B cell (primary cell): Measurements from ENCODE around the gene ARID3C.

ENCODE experiments used
- EZH2 ChIP-seq: IDR thresholded peaks from 2 replicates; pipeline ENCODE4 v1.6.1; 2012; ENCODE audit warnings: borderline replicate concordance, low read depth, mild to moderate bottlenecking, moderate library complexity, low read length; ENCODE audit not compliant: insufficient read depth, poor library complexity, severe bottlenecking
- TF ChIP-seq, protein P1 (sequence below): fragments of 200-600 bp; IDR thresholded peaks from one replicate; pipeline ENCODE4 v1.8.0; 2022; ENCODE audit warnings: antibody characterized with exemption, mild to moderate bottlenecking

DNA sequence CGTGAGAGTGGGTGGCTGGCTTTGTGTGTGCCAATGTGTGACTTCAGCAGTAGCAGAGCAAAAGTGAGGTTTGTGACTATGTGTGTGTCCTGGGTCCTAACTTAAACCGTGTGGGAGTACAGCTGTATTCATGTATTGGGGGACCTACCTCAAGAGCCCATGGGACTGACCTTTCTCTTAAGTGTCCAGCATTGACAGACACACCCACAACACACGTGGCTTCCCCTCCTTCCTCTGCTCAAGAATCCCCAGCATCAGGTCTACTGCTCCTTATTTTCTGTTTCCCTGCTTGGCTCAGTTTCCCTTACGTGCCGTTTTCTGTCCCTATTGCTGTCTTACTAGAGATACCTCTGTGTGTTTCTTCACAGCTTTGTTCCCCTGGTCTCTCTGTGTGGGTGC is 23.7 kb upstream of the ARID3C start:
- TF ChIP-seq, protein P1, sequence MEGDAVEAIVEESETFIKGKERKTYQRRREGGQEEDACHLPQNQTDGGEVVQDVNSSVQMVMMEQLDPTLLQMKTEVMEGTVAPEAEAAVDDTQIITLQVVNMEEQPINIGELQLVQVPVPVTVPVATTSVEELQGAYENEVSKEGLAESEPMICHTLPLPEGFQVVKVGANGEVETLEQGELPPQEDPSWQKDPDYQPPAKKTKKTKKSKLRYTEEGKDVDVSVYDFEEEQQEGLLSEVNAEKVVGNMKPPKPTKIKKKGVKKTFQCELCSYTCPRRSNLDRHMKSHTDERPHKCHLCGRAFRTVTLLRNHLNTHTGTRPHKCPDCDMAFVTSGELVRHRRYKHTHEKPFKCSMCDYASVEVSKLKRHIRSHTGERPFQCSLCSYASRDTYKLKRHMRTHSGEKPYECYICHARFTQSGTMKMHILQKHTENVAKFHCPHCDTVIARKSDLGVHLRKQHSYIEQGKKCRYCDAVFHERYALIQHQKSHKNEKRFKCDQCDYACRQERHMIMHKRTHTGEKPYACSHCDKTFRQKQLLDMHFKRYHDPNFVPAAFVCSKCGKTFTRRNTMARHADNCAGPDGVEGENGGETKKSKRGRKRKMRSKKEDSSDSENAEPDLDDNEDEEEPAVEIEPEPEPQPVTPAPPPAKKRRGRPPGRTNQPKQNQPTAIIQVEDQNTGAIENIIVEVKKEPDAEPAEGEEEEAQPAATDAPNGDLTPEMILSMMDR = no peak
- TF ChIP-seq EZH2 = no peak
